IMR-90 (cell line): ENCODE measurements around the gene DGLUCY. TPM values are rescaled to one million over a fixed set of nuclear protein-coding genes. Genes with fewer than 3 reads are reported as not detected.

ENCODE experiments used
- ATAC-seq: fragments of 200-7000 bp; cut with Tn5 transposase; 2 replicates; pipeline ENCODE4 v1.9.1; 2020; ENCODE audit warnings: low read depth, mild to moderate bottlenecking, moderate library complexity
- BruUV-seq: library from RNA; stranded (reverse); fragments of 400-500 nt; replicated peaks from 2 replicates; lab custom pipeline; 2021; lab: Mats Ljungman, UMichigan
- CTCF ChIA-PET: fragments of 300-600 bp; formaldehyde crosslinking; extraction: SDS; loops from one replicate; lab custom pipeline; 2021; ENCODE audit warnings: antibody characterized with exemption; lab: Yijun Ruan, JAX
- POLR2A ChIA-PET: fragments of 300-600 bp; sonication (Branson Sonifier 250); formaldehyde crosslinking; loops from one replicate; lab custom pipeline; 2022; ENCODE audit warnings: antibody characterized with exemption; ENCODE audit not compliant: unreplicated experiment; lab: Charles Lee
- DNase-seq: peaks from one replicate; pipeline ENCODE4 v3.0.0; 2013
- H2AFZ ChIP-seq: replicated peaks from 2 replicates; pipeline ENCODE3; 2013; ENCODE audit warnings: low read length, mild to moderate bottlenecking; ENCODE audit not compliant: poor library complexity
- H2AK5ac ChIP-seq: 2 replicates; pipeline ENCODE4 v1.6.1; 2013; ENCODE audit warnings: low read depth, low read length, inconsistent platforms
- H2AK9ac ChIP-seq: replicated peaks from 2 replicates; pipeline ENCODE3; 2013; ENCODE audit warnings: mild to moderate bottlenecking, low read depth, low read length, moderate library complexity; ENCODE audit not compliant: poor library complexity
- H2BK120ac ChIP-seq: 2 replicates; pipeline ENCODE4 v1.6.1; 2013; ENCODE audit warnings: low read depth, low read length, inconsistent platforms
- H2BK15ac ChIP-seq: 3 replicates; pipeline ENCODE4 v1.6.1; 2013; ENCODE audit warnings: low read depth, low read length, inconsistent platforms
- H2BK20ac ChIP-seq: 2 replicates; pipeline ENCODE4 v1.6.1; 2013; ENCODE audit warnings: low read depth, mild to moderate bottlenecking, inconsistent platforms, low read length, moderate library complexity
- H2BK5ac ChIP-seq: 2 replicates; pipeline ENCODE4 v1.6.1; 2013; ENCODE audit warnings: mild to moderate bottlenecking, low read depth, low read length, inconsistent platforms; ENCODE audit not compliant: poor library complexity, severe bottlenecking
- H3K14ac ChIP-seq: replicated peaks from 2 replicates; pipeline ENCODE4 v1.6.1; 2013; ENCODE audit warnings: low read depth, low read length, inconsistent platforms
- H3K18ac ChIP-seq: 2 replicates; pipeline ENCODE4 v1.6.1; 2013; ENCODE audit warnings: low read depth, low read length, control low read depth
- H3K23ac ChIP-seq: 2 replicates; pipeline ENCODE4 v1.6.1; 2013; ENCODE audit warnings: low read depth, low read length, inconsistent platforms
- H3K27ac ChIP-seq: 2 replicates; pipeline ENCODE4 v1.5.1; 2013; ENCODE audit warnings: mild to moderate bottlenecking, control low read depth, low read length; ENCODE audit not compliant: insufficient read depth
- H3K27me3 ChIP-seq: 2 replicates; pipeline ENCODE4 v1.6.1; 2013; ENCODE audit warnings: low read length; ENCODE audit not compliant: control insufficient read depth, insufficient read depth
- H3K36me3 ChIP-seq: 2 replicates; pipeline ENCODE4 v1.6.1; 2013; ENCODE audit warnings: low read length, mixed read lengths; ENCODE audit not compliant: control insufficient read depth, insufficient read depth
- H3K4ac ChIP-seq: 2 replicates; pipeline ENCODE4 v1.6.1; 2013; ENCODE audit warnings: low read depth, low read length, inconsistent platforms
- H3K4me1 ChIP-seq: 2 replicates; pipeline ENCODE4 v1.6.1; 2013; ENCODE audit warnings: low read length, mixed read lengths; ENCODE audit not compliant: control insufficient read depth, insufficient read depth
- H3K4me2 ChIP-seq: 2 replicates; pipeline ENCODE4 v1.6.1; 2013; ENCODE audit warnings: low read depth, mild to moderate bottlenecking, control low read depth, low read length, moderate library complexity
- H3K4me3 ChIP-seq: 2 replicates; pipeline ENCODE4 v1.5.1; 2013; ENCODE audit warnings: low read depth, mild to moderate bottlenecking, control low read depth, low read length, moderate library complexity; ENCODE audit not compliant: insufficient read depth
- H3K56ac ChIP-seq: 2 replicates; pipeline ENCODE4 v1.6.1; 2013; ENCODE audit warnings: low read length, inconsistent platforms; ENCODE audit not compliant: insufficient read depth; ENCODE audit errors: extremely low read depth
- H3K79me1 ChIP-seq, 2 experiments: 2 replicates each; pipeline ENCODE4 v1.6.1; 2013; ENCODE audit warnings: low read length in 2 of 2, inconsistent platforms in 1 of 2, low read depth in 1 of 2
- H3K9ac ChIP-seq: 2 replicates; pipeline ENCODE4 v1.6.1; 2013; ENCODE audit warnings: low read depth, low read length, control low read depth
- H3K9me1 ChIP-seq: 2 replicates; pipeline ENCODE4 v1.6.1; 2013; ENCODE audit warnings: low read length, inconsistent platforms; ENCODE audit not compliant: insufficient read depth
- H3K9me3 ChIP-seq: 2 replicates; pipeline ENCODE4 v1.6.1; 2013; ENCODE audit warnings: low read length; ENCODE audit not compliant: control insufficient read depth, insufficient read depth
- H4K20me1 ChIP-seq: 2 replicates; pipeline ENCODE4 v1.6.1; 2013; ENCODE audit warnings: low read length, inconsistent platforms; ENCODE audit not compliant: insufficient read depth
- H4K5ac ChIP-seq: 2 replicates; pipeline ENCODE4 v1.6.1; 2013; ENCODE audit warnings: mild to moderate bottlenecking, low read depth, low read length, control low read depth
- H4K8ac ChIP-seq, 2 experiments: 2 replicates each; pipeline ENCODE4 v1.6.1; 2013; ENCODE audit warnings: low read depth in 2 of 2, low read length in 2 of 2, control low read depth in 1 of 2, inconsistent platforms in 1 of 2
- H4K91ac ChIP-seq: 2 replicates; pipeline ENCODE4 v1.6.1; 2013; ENCODE audit warnings: low read depth, low read length, inconsistent platforms; ENCODE audit not compliant: insufficient read depth
- BHLHE40 ChIP-seq: fragments of 150-350 bp; IDR thresholded peaks from 2 replicates; pipeline ENCODE4 v1.6.1; 2016; ENCODE audit warnings: mild to moderate bottlenecking, low read depth, low read length
- CEBPB ChIP-seq: IDR thresholded peaks from 2 replicates; pipeline ENCODE4 v1.6.1; 2012; ENCODE audit warnings: low read depth, low read length, improper control_type of control experiment
- CHD1 ChIP-seq: IDR thresholded peaks from 2 replicates; pipeline ENCODE4 v1.6.1; 2012; ENCODE audit warnings: low read depth, low read length, improper control_type of control experiment
- CTCF ChIP-seq: conservative IDR thresholded peaks from 2 replicates; pipeline ENCODE4 v1.5.1; 2012; ENCODE audit warnings: mild to moderate bottlenecking, low read depth, low read length, improper control_type of control experiment
- ELK1 ChIP-seq: fragments of 150-350 bp; IDR thresholded peaks from 2 replicates; pipeline ENCODE4 v1.6.1; 2016; ENCODE audit warnings: low read depth, mild to moderate bottlenecking, low read length, moderate library complexity, borderline replicate concordance
- FOS ChIP-seq: fragments of 150-350 bp; IDR thresholded peaks from 2 replicates; pipeline ENCODE4 v1.6.1; 2016; ENCODE audit warnings: low read depth, low read length
- MAFK ChIP-seq: IDR thresholded peaks from 2 replicates; pipeline ENCODE4 v1.6.1; 2012; ENCODE audit warnings: low read depth, low read length, improper control_type of control experiment
- MAZ ChIP-seq: IDR thresholded peaks from 2 replicates; pipeline ENCODE4 v1.6.1; 2012; ENCODE audit warnings: low read depth, mild to moderate bottlenecking, low read length, improper control_type of control experiment, moderate library complexity, borderline replicate concordance
- MXI1 ChIP-seq: IDR thresholded peaks from 2 replicates; pipeline ENCODE4 v1.6.1; 2012; ENCODE audit warnings: low read depth, mild to moderate bottlenecking, low read length, moderate library complexity, borderline replicate concordance
- POLR2A ChIP-seq: IDR thresholded peaks from 2 replicates; pipeline ENCODE4 v1.6.1; 2012; ENCODE audit warnings: mild to moderate bottlenecking, low read depth, low read length
- RCOR1 ChIP-seq: IDR thresholded peaks from 2 replicates; pipeline ENCODE4 v1.6.1; 2012; ENCODE audit warnings: mild to moderate bottlenecking, low read length, improper control_type of control experiment; ENCODE audit not compliant: insufficient replicate concordance
- RFX5 ChIP-seq: IDR thresholded peaks from 2 replicates; pipeline ENCODE4 v1.8.0; 2012; ENCODE audit warnings: low read depth, mild to moderate bottlenecking, low read length, moderate library complexity
- SMC3 ChIP-seq: fragments of 150-350 bp; IDR thresholded peaks from 2 replicates; pipeline ENCODE4 v1.6.1; 2016; ENCODE audit warnings: low read depth, mild to moderate bottlenecking, antibody characterized with exemption, low read length, moderate library complexity
- USF2 ChIP-seq: fragments of 150-350 bp; IDR thresholded peaks from 2 replicates; pipeline ENCODE4 v1.6.1; 2017; ENCODE audit warnings: mild to moderate bottlenecking, antibody characterized with exemption, low read length, low read depth
- WGBS, 2 experiments: methylation state at CpG; one replicate each; pipeline versions ENCODE4 v1.1.5 to v1.1.7; 2013; ENCODE audit warnings: missing lambda C conversion rate in 2 of 2; ENCODE audit not compliant: insufficient read length in 1 of 2; ENCODE audit errors: extremely low coverage in 2 of 2; 5-methylcytosine and 5-hydroxymethylcytosine counted together
- dilution Hi-C: fragments of 300-500 bp; cut with HindIII; formaldehyde crosslinking; loops from one replicate; pipeline ENCODE4 v1.14.3; 2018; ENCODE audit warnings: low sequenced_read_pairs; ENCODE audit not compliant: unreplicated experiment
- in situ Hi-C: fragments of 300-500 bp; cut with MboI; formaldehyde crosslinking; loops from 3 replicates; pipeline ENCODE4 v1.14.3; 2019; ENCODE audit warnings: low sequenced_read_pairs, inconsistent platforms, mixed read lengths
- intact Hi-C: fragments of 100-400 bp; cut with micrococcal nuclease; formaldehyde crosslinking; loops from 2 replicates; pipeline ENCODE4 v1.10.0; 2022
- polyA plus RNA-seq, 3 experiments: library from polyadenylated mRNA; depleted of rRNA; stranded (reverse); fragments of >200 nt; gene quantifications; 2 replicates each; pipeline ENCODE4 v1.2.3, GENCODE V29; 2012; ENCODE audit warnings: low replicate concordance in 1 of 3
- total RNA-seq: library from RNA; depleted of rRNA; stranded (reverse); fragments of >200 nt; gene quantifications from 2 replicates; pipeline ENCODE4 v1.2.3, GENCODE V29; 2012

DGLUCY gene
- total and polyA plus RNA-seq, 2 of the 4 experiments (the other 2 are of a cell fraction), result 8.5 to 13.3 TPM

GRCh38 chr14:91173904-91174303 is 60.0 kb downstream of the DGLUCY start:
- no peak overlapping the region for H3K56ac ChIP-seq
- TF ChIP-seq CHD1, result no peak
- no peak for TF ChIP-seq POLR2A
- TF ChIP-seq RCOR1, result no peak
- no peak for TF ChIP-seq MAFK
- TF ChIP-seq CEBPB, result no peak
- TF ChIP-seq ELK1, result no peak
- TF ChIP-seq SMC3, result no peak
- no peak for TF ChIP-seq USF2
- TF ChIP-seq MXI1, result no peak
- no peak for TF ChIP-seq FOS
- no peak for TF ChIP-seq CTCF
- TF ChIP-seq RFX5, result no peak
- no peak for TF ChIP-seq BHLHE40
- no peak for TF ChIP-seq MAZ
- POLR2A ChIA-PET, result no interaction called here
- no peak overlapping the region for H2BK20ac ChIP-seq
- no peak overlapping the region for H3K4me2 ChIP-seq
- no peak overlapping the region for H2BK120ac ChIP-seq
- H3K14ac ChIP-seq, result no peak overlapping the region
- no peaks in the 10 kb centered on the region; the same call in 1 of the 2 replicates for H3K36me3 ChIP-seq
- dilution Hi-C loops (no loop called here), intact Hi-C loops (loop anchor here (1.0 to 10.0 kb wide), 4 partner anchors 114 to 869 kb away; partner anchors contain the start of gene RPS6KA5), in situ Hi-C loops (loop anchor here (5.0 to 25.0 kb wide), 3 partner anchors 272 to 887 kb away; partner anchors contain the start of gene CALM1)
- no peak overlapping the region for H4K5ac ChIP-seq
- no peak overlapping the region for H2AFZ ChIP-seq
- no peak overlapping the region for H2BK15ac ChIP-seq
- peaks cover 8% of the 10 kb centered on the region; the same call in 1 of the 2 replicates for H3K4me1 ChIP-seq
- H3K9me3 ChIP-seq, result no peaks in the 10 kb centered on the region
- no peak overlapping the region for H3K9ac ChIP-seq
- no peak overlapping the region for H4K91ac ChIP-seq
- no peaks in the 10 kb centered on the region for H3K27me3 ChIP-seq
- H4K20me1 ChIP-seq, result no peaks in the 10 kb centered on the region
- ATAC-seq (no peak), DNase-seq (no peak)
- no peak overlapping the region for H2BK5ac ChIP-seq
- no peak overlapping the region for H3K18ac ChIP-seq
- no peak overlapping the region for H4K8ac ChIP-seq
- H2AK5ac ChIP-seq, result no peak overlapping the region
- WGBS, 2 experiments, result no CpG with 5 or more reads among the region's 4 CpGs
- no peak overlapping the region for H3K4ac ChIP-seq
- CTCF ChIA-PET, result interaction anchor here (0.7 to 6.5 kb wide), 5 partner anchors 14 to 534 kb away, joined by 3 to 82 read pairs (median 8); no protein-coding TSS in a partner anchor
- H3K4me3 ChIP-seq, result no peak overlapping the region
- no peaks in the 10 kb centered on the region for H3K79me1 ChIP-seq
- H2AK9ac ChIP-seq, result no peak overlapping the region
- no peak overlapping the region for H3K27ac ChIP-seq
- H3K23ac ChIP-seq, result no peak overlapping the region
- no TSS peak for BruUV-seq
- no peaks in the 10 kb centered on the region for H3K9me1 ChIP-seq
